ENCODE results near the gene OSBPL5. TPM values are rescaled to one million over a fixed set of nuclear protein-coding genes. Genes with fewer than 3 reads are reported as not detected.

The OSBPL5 gene
- polyA plus RNA-seq, 1 donor, result 12.1 TPM

DNA sequence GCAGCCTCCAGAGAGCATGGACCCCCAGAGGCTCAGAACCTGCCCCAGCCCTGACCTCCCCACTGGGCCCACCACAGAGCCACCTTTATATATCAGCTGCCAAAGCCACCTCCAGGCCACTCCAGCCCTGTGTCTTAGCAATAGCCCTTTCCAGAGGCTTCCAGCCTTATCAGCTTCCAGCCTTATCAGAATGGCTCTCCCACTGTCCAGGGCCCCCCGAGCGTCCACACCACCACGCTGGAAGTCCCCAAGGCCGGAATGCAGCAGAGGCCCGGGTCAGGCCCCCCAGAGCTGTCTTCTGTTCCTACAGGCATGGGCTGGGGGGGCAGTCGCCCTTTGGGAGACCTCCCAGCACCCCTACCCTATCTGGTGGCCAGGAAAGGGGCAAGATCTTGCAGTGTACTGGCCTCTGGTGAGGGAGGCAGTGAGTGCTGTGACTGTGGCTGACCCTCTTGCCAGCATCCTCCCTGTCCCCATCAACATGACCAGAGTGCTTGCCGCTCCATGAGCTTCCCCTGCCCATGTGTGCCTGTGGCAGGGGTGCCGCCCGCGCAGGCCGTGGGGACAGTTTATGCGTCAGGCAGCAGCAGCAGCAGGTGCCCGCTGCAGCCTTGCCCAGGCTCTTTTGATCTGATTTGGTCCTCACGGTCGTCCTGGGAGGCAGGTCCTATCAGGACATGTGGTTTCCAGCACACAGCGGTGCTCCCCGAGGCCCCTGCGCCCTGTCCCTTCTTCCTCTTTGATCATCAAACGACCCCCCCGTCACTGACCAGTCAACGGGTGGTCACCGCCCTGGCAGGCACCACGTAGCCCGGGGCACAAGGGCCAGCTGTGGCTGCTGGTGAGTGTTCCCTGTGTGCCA is 15.9 kb downstream of the OSBPL5 start:
- no peak for DNase-seq (ENCODE audit: low read depth)

DNA sequence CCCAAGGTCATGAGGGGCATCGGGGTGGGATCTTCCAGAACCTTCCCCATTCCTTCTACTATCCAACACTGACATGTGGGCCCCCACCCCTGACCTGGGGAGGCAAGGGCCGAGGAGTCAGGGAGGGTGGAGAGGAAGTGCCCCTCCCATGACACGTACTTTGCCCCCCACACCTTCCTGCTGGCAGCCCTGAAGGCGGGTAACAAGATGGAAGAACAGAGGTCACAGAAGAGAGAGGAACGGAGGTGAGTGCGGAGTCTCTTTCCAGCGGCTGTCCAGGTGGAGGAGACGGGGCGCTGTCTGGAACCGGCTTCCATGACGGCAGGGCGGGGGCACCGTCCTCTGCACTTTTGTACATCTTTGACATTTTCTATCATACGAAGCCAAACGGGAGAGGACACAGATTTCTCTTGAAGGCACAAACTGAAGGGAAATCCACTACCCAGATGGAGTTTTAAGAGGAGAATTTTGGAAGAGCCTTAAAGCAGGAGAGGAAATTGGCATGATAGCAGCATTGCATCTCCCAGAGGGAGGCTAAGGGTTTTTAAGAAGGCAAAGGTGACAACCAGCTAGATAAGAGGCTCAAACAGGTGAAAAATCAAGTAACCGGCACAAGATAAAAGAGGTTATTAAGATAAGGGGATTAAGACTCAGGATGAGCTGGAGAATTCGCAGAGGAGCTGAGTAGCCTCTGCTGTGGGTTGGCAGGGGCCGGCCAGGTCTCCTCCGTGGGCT is 16.7 kb downstream of the OSBPL5 start:
- no peak for DNase-seq (ENCODE audit: low read depth)

GRCh38 chr11:3147626-3148025 is 17.5 kb downstream of the OSBPL5 start:
- DNase-seq (ENCODE audit: low read depth), result no peak

DNA sequence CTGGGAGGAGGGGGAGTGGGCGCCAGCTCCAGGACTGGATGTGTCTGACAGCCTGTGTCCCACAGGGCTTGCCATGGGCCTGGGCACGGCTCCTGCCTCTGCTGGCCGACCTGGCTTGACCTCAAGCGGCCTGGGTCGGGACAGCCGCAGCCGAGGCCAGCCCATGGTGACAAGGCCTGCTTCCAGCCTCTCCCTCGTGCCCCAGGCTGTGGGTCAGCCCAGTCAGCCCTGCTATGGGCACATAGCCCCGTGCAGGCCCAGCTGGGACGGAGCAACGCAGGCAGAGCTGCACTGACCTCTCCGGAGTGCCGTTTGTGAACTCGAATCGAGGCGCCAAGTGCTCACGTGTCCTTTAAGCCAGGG is 17.9 kb downstream of the OSBPL5 start:
- no peak for DNase-seq (ENCODE audit: low read depth)

DNA sequence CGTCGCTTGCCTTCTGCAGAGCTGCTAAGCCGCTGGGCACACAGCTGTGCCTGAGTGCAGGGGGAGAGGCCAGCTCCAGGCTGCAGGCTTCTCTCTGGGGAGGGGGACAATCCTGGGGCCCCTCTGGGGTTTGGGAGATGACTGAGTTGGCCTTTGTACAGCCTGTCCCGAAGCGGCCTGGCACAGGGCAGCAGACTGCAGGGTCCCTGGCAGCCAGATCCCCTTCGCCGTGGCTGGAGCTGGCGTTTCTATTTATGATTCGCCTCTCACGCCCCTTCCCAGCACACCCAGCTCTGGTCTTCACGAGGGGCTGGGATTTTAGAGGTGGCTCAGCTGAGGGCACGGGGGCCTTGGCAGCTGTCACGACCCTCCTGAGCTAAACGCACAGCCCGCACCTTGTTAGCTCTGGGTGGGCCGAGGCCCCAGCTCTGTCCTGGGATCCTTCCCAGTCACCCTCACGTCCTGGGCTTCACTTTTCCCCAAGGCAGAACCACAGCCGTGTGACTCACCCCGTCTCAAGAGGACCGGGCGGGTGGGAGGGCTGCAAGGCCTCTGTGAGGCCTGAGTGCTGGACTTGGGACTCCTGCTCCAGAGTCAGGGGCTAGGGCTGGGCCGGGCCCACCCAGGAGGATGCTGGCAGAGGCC is 18.4 kb downstream of the OSBPL5 start:
- DNase-seq (ENCODE audit: low read depth), result no peak

- no peak for DNase-seq (ENCODE audit: low read depth)
Observed at GRCh38 chr11:3145206-3145520, 19.9 kb downstream of the OSBPL5 start.

GRCh38 chr11:3144296-3145205 is 20.6 kb downstream of the OSBPL5 start:
- DNase-seq (ENCODE audit: low read depth), result no peak

DNA sequence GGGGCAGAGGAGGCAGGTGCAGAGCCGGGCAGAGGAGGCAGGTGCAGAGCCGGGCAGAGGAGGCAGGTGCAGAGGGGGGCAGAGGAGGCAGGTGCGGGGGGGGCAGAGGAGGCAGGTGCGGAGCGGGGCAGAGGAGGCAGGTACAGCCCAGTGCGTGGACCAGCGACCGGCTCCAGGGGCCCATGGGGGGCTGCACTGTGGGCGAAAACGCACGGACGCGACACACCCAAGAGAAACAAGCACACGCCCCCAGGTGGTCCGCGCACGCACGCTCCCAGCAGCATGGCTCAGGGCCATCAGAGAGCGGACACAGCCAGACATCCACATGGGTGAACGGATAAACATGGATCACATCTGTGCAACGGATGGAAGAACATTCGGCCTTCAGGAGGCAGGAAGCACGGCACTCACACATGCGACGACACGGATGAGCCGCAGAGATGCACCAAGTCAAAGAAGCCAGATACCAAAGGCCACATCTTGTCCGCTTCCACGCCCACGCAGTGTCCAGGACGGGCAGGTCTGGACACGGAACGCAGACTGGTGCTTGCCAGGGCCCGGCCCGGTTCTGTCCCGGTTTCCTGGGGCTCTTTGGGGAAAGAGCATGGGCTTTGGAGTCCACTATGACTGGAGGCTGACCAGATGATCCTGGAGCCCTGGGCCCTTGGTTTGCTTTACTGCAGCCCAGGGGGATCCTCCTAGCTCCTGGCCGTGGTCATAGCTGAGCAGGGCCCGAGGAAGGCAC is 21.8 kb downstream of the OSBPL5 start:
- DNase-seq (ENCODE audit: low read depth), result no peak

- no peak for DNase-seq (ENCODE audit: low read depth)
Observed at GRCh38 chr11:3140291-3140603, 24.9 kb downstream of the OSBPL5 start.

DNA sequence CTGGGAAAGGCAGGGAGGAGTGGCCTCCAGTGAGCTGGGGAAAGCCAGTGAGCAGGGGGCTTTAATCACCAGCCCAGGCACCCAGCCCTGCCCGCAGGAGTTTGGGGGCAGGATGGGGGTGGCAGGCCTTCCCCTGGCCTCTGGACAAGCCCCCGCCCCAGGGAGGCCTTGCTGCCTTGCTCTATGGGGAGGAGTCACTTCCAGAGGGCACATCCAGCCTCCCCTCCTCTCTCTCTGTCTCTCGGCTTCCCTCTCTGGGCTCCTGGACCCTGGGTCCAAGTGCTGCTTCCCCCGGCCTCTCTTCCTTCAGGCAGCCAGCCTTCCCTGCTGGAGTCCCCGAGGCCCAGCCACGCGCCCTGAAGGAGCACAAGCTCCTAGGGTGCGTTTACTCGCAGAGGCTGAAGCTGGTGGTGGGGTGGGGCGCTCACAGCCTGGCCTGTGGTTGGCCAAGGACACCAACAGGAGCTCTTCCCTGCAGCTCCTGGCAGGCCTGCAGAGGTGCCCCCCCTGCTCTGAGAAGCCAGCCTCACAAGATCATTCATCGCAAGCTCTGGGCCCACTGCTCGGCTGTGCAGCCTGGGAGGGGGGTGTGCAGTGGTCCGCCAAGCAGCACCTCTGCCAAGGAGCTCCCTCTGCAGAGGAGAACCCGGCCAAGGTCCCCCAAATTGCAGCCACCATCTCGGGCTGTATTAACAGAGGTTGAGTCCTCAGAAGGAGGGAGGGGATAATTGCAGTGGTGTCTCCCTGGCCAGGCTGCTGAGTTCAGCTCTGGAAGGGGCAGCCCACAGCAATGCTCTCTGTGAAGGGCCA is 25.4 kb downstream of the OSBPL5 start:
- no peak for DNase-seq (ENCODE audit: low read depth)

- DNase-seq (ENCODE audit: low read depth), result no peak
Observed at GRCh38 chr11:3139086-3139440, 26.0 kb downstream of the OSBPL5 start.

DNA sequence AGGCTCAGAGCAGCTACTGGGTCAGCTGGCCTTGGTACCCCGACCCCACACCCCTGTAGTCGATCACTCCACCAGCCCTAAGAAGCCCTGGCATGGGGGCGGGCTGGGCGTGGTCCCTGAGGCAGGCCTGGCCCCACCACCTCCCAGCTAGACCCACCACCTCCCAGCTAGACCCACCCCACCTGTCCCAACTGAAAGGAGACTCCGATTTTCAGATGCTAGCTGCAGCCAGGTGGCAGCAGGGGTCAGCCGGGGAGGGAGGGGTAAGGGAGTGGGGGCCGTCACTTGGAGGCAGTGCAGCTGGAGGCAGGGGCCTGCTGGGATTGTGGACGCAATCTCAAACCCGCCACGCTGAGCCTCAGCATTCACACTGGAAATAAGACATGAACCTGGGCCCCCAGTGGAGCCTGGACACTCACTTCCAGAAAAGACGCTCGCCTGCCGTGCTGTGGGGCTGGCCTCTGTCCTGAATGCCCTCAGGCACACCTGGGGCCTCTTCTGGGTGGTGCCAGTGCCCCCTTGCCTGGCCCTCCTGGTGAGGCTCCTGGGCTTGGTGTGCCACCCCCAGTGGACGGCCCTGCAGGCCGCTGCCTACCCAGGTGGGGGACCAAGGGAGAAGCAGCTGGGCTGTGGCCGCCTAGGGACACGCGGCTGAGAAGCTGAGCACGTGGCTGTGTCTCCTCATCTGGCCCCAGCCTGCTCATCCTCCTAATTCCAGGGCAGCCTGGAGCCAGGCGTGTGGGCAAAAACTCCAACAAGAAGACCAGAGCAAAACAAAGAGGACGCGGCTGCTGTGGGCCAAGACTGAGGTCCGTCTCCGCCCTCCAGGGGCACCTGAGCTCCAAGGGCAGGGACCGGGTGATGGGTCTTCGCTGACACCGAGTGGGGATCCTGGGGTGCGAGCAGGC is 26.7 kb downstream of the OSBPL5 start:
- DNase-seq (ENCODE audit: low read depth), result no peak

GRCh38 chr11:3137486-3138177 is 27.5 kb downstream of the OSBPL5 start:
- DNase-seq (ENCODE audit: low read depth), result no peak

GRCh38 chr11:3136546-3137455 is 28.3 kb downstream of the OSBPL5 start:
- DNase-seq (ENCODE audit: low read depth), result no peak

DNA sequence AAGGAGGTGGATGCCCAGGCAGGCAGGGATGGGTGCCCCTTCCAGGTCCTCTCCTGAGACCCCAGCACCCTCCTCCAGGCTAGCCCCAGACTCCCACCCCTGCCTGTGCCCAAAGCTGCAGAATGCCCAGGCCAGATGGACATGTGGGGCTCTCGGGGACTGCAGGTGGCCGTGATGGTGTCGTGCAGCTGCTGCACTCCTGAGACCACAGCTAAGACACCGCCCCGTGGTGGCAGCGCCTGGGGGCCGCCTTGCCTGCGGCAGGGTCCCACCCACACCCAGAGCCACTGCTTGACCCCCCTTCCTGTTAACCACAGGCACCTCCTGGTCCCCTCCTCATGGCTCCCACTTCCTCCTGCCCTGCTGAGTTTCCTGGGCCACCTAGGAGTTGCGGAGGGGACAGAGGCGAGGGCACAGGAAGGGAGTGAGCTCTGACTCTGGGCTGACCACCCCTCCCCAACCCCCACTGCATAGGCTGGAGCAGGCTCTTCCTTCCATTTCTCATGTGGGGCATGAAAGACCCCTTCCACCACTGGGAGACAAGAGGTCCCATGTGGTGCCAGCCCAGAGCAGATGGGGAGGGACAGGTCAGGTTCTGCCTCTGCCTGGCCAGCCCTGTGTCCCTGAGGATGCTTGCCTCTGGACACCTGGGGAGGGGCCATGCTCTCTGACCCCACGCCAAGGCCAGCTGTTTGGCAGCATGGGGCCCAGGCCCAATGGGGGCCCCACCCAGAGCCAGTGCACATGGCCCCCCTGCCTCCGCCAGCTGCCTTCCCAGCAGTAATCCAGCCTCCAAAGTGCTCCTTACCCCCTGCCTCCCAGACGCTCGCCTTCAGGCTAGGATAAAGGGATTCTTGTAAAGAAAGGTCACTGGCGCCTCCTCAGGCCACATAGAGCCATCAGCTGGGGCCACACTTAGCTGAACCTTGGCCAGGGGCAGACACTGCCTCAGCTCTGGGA is 29.3 kb downstream of the OSBPL5 start:
- DNase-seq (ENCODE audit: low read depth), result no peak

DNA sequence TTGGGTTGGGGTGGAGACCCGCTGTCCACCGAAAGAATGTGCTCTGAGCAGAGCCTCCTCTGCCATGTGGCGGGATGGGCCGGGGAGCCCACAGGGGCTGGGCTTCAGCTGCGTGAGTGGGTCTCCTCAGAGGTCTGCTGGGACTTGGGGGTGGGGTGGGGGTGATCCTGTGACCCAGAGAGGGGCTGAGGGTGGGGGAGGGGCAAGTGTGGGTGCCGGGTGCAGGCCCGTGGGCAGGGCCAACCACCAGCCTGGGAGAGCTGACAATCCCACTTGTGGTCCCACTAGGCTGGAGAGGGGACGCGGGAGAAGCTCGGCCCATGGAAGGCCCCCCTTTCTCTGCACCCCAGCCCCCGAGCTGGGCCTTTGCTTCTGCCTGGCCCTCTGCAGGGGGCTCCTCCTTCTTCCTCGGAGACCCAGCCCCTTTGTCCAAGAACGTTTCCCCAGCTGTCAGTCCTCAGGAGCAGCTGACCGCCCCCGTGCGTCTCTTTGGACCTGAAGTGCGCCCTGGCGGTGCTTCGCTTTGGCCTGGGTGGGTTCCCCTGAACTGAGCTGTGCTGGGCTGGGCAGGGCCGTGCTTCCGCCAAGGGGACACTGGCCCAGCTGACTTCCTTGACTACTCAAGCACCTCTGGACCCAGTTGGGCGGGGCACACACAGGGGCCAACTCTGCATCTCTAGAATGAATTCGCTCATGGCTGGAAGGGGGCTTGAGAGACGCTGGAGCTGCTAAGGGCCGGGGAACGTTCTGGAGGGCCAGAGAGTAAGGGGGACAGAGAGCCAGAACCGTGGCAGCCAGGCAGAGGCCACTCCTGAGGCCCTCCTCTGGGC is 30.2 kb downstream of the OSBPL5 start:
- no peak for DNase-seq (ENCODE audit: low read depth)
